ENCODE data around the gene PLCG2. TPM values are rescaled to one million over a fixed set of nuclear protein-coding genes. Genes with fewer than 3 reads are reported as not detected.
"Not testable (repeated sequence)": the region's sequence is repeated elsewhere in the genome, so short reads cannot be mapped to it uniquely, and the experiment has no call there.

Gene PLCG2
- total RNA-seq, 6 experiments from 2014 or later, result 0.14 to 0.61 (median 0.27) TPM

GRCh38 chr16:82006036-82006435 is 226.9 kb downstream of the PLCG2 start:
- Mint-ChIP-seq H3K4me1 (ENCODE audit: low read depth) (peaks cover 15% of the 10 kb centered on the region; the same call in 1 of the 2 replicates), H3K4me3 (no peak overlapping the region), H3K9me3 (peaks cover 31% of the 10 kb centered on the region), H3K27me3 (ENCODE audit: insufficient read depth) (peaks cover 5% of the 10 kb centered on the region), H3K27ac (no peak overlapping the region), H3K36me3 (ENCODE audit: low read depth) (peaks cover 7% of the 10 kb centered on the region; the same call in 1 of the 2 replicates)
- TF ChIP-seq CTCF (IDR thresholded peaks at IDR 0.05), result no peak
- DNase-seq, result no peak

- Mint-ChIP-seq H3K27me3 (ENCODE audit: insufficient read depth) (peaks cover 12% of the 10 kb centered on the region), H3K4me3 (no peak overlapping the region), H3K9me3 (peaks cover 38% of the 10 kb centered on the region), H3K27ac (no peak overlapping the region), H3K36me3 (ENCODE audit: low read depth) (peaks cover 11% of the 10 kb centered on the region), H3K4me1 (ENCODE audit: low read depth) (peaks cover 15% of the 10 kb centered on the region; the same call in 1 of the 2 replicates)
- no peak for TF ChIP-seq CTCF (IDR thresholded peaks at IDR 0.05)
- DNase-seq, result no peak
Measured at GRCh38 chr16:82007189-82007588, 228.1 kb downstream of the PLCG2 start.

DNA sequence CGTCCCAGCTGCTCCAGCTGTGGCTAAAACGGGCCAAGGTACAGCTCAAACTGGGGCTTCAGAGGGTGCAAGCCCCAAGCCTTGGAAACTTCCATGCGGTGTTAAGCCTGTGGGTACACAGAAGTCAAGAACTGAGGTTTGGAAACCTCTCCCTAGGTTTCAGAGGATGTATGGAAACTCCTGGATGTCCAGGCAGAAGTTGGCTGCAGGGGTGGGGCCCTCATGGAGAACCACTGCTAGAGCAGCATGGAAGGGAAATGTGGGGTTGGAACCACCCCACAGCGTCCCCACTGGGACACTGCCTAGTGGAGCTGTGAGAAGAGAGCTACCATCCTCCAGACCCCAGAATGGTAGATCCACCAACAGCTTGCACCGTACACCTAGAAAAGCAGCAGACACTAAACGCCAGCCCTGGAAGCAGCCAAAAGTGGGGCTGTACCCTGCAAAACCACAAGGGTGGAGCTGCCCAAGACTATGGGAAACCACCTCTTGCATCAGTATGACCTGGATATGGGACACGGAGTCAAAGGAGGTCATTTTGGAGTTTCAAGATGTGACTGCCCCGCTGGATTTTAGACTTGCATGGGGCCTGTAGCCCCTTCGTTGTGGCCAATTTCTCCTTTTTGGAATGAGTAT is 230.0 kb downstream of the PLCG2 start:
- Mint-ChIP-seq H3K4me1 (ENCODE audit: low read depth) (peaks cover 15% of the 10 kb centered on the region; the same call in 1 of the 2 replicates), H3K27ac (no peak overlapping the region), H3K9me3 (peaks cover 38% of the 10 kb centered on the region), H3K36me3 (ENCODE audit: low read depth) (peaks cover 11% of the 10 kb centered on the region), H3K4me3 (no peak overlapping the region), H3K27me3 (ENCODE audit: insufficient read depth) (peaks cover 14% of the 10 kb centered on the region)
- DNase-seq, result no peak
- TF ChIP-seq CTCF (IDR thresholded peaks at IDR 0.05), result no peak

GRCh38 chr16:82009789-82010188 is 230.7 kb downstream of the PLCG2 start:
- Mint-ChIP-seq H3K36me3 (ENCODE audit: low read depth) (peaks cover 11% of the 10 kb centered on the region), H3K4me1 (ENCODE audit: low read depth) (peaks cover 10% of the 10 kb centered on the region; the same call in 1 of the 2 replicates), H3K27me3 (ENCODE audit: insufficient read depth) (peaks cover 14% of the 10 kb centered on the region), H3K9me3 (peaks cover 38% of the 10 kb centered on the region)
- not testable (repeated sequence) for H3K4me3 Mint-ChIP-seq, H3K27ac Mint-ChIP-seq, DNase-seq

- peaks cover 14% of the 10 kb centered on the region for H3K27me3 Mint-ChIP-seq (ENCODE audit: insufficient read depth)
- DNase-seq, result no peak
- peaks cover 2% of the 10 kb centered on the region; the same call in 1 of the 2 replicates for H3K4me1 Mint-ChIP-seq (ENCODE audit: low read depth)
- H3K4me3 Mint-ChIP-seq, result no peak overlapping the region
- no peak overlapping the region for H3K27ac Mint-ChIP-seq
- H3K9me3 Mint-ChIP-seq, result peaks cover 42% of the 10 kb centered on the region
- H3K36me3 Mint-ChIP-seq (ENCODE audit: low read depth), result peaks cover 11% of the 10 kb centered on the region
- no peak for TF ChIP-seq CTCF (IDR thresholded peaks at IDR 0.05)
Measured at GRCh38 chr16:82010649-82011048, 231.6 kb downstream of the PLCG2 start.

DNA sequence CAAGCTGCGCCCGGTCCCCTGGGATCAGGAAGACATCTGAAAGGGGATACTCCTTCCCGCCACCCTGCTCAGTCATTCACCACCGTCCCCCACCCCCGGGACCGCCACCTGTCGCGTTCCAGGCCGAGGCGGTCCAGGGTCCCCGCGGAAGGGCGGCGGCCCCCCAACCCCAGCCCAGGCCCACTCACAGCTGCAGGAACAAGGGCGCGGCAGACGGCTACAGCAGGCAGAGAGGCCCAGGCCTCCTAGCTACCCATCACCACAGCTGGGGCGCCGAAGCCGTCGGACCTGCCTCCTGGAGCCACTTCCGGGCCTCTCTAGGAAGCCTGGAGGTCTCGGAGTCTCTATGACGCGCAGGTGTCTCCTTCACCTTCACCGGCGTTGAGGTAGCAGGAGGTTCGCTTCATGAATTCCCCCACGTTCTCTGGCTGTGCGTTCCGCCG is 232.1 kb downstream of the PLCG2 start, which contains the start of gene SDR42E1:
TSS of gene SDR42E1 (minus strand) at position 272 of the 443 bp plus-strand sequence. CDS start 10,612 bp downstream, outside the sequence.
- H3K27ac Mint-ChIP-seq, result no peak within 1 kb of the TSS
- H3K4me1 Mint-ChIP-seq (ENCODE audit: low read depth), result no peaks in the 10 kb centered on the region; the same call in 1 of the 2 replicates
- no peak for DNase-seq
- peaks cover 11% of the 10 kb centered on the region for H3K36me3 Mint-ChIP-seq (ENCODE audit: low read depth)
- peaks cover 14% of the 10 kb centered on the region for H3K27me3 Mint-ChIP-seq (ENCODE audit: insufficient read depth)
- peaks cover 42% of the 10 kb centered on the region for H3K9me3 Mint-ChIP-seq
- no peak within 1 kb of the TSS for H3K4me3 Mint-ChIP-seq
- TF ChIP-seq CTCF (IDR thresholded peaks at IDR 0.05), result no peak
